NCI-H1694 (cell line): ENCODE measurements around the gene DPP6.
"Not testable (repeated sequence)": the region's sequence is repeated elsewhere in the genome, so short reads cannot be mapped to it uniquely, and the experiment has no call there.

Experiments used
- DNase-seq: peaks from one replicate; lab custom pipeline; 2025; lab: John Stamatoyannopoulos, UW

DPP6 gene

DNA sequence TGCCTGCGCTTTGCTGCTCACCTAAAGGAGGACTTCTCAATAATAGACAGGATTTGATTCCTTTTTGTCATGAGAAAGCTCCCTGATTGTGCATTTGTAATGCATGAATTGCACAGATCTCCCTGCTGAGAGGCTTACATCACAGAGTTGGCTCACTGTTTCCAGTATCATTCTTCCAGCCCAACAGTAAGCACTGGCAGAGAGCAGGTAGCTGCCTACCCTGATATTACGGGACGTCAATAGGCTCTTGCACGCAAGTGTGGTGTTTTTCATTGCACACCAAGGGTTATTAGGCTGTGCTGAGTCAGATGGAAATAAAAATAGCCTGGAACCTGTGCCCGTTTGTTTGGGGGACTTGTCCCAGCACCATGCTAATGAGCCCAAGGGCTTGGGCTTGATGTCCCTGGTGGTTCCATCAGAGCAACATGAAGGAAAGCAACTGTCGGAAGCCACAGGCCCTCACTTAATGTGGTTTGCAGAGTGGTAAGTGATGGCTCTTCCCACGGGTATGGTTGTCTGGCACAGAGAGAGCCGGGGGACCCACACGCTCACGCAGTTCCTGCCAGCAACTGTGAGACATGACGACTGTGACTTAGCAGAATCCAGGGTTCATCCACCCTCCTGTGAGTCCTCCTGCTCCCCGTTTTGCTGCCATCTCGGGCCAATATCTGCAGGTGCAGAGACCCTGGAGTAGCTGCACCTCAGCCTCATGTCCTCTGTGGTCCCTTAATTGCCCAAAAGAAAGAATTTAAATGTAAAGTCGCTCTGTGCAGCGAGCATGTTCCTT, 20.4 kb downstream of the DPP6 start:
- not testable (repeated sequence) for DNase-seq

DNA sequence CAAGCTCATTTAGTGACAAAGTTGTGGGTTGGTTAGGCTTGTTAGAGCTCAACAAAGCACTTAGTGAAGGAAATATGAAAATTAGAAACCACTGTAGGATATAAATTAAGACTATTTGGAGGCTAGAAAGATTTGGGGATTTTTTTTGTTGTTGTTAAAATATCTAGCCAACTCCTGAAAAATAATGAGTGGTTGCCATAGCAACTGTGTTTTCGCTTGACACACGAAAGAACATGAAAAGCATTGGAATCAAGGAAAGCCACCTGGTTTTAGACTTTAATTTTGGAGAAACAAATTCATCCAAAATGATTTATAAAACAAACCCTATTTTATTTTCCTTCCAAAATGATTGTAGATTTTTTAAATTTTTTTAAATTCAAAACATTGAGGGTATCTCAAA, 26.3 kb downstream of the DPP6 start:
- not testable (repeated sequence) for DNase-seq

DNA sequence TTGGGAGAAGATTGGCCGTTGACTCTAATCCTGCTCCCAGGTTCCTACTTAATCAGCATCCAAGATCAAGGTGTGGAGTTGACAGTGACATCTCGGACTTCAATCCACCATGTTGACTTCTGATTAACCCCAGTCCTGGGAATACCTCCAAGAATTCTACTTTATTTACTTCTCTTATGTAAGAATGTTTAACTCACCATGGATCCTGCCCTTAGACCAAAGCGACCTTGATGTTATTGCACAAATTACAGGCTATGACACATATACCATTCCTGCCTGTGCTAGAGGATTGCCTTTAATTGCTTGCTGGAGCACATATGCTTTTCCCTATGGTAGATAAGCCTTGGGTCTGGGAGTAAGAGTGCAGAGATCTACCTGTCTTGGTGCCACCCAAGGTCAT, 28.1 kb downstream of the DPP6 start:
- DNase-seq: not testable (repeated sequence)

DNA sequence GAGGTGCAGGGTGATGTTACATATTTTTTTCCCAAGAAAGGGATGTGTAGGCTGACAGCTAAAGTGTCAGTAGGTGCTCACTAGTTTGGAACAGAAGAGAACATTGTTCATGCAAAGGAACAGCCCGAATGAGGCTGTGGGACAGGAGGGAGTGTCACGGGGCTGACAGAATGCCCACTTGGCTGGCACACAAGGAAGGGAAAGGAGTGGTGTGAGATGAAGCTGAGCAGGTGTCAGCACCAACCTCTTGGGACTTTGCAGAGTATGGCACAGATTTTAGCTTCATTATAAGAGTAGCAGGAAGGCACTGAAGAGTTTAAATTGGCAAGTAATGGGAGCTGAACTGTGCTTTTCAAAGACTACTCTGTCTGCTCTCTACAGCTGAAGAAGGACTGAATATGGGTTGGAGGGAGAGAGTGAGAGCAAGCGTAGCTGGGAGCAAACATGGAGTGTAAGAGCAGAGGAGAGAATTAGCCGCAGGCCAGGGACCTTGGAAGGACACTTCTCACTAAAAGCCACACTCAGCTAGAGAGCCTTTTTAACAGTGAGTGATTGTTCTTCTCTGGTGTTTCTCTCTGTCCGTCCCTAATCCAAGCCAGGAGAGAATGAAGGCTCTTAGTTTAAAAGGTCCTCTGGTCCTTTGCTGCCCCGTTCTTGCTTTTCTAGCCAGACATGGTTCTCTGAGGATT, 35.0 kb downstream of the DPP6 start:
- not testable (repeated sequence) for DNase-seq

DNA sequence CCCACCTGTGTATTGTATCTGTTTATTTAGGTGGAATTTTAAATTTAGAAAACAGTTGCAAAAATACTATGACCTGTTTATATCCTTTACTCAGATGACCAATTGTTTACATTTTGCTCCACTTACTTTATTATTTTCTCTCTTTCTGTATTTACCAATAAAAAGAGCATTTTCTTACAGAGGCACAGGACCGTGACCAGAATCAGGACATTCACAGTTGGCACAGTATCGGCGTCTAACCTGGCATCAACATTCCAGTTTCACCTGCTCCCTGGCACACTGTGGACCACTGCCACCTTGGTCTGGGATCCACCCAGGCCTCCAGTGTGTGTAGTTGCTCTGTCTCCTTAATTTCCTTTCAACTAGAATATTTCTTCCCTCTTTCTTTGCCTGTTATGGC, 39.9 kb downstream of the DPP6 start:
- not testable (repeated sequence) for DNase-seq

DNA sequence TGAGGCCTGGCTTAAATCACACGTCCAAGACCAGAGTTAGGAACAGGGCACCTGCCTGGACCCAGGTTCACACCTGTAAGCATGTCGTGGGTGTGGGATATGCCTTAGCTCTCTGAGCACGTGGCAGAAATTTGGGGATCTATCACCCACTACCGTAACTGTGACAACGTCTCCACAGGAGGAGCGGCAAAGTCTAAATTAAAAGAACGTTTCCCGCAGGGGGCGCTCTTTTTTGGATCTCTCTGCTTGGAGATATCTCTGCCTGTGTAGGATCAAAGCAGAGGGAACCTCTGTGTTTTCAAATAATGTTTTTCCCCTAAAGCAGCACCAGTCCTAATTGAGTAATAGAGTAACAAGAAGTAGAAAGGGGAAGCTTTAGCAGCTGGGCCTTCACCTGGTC, 43.0 kb downstream of the DPP6 start:
- not testable (repeated sequence) for DNase-seq

DNA sequence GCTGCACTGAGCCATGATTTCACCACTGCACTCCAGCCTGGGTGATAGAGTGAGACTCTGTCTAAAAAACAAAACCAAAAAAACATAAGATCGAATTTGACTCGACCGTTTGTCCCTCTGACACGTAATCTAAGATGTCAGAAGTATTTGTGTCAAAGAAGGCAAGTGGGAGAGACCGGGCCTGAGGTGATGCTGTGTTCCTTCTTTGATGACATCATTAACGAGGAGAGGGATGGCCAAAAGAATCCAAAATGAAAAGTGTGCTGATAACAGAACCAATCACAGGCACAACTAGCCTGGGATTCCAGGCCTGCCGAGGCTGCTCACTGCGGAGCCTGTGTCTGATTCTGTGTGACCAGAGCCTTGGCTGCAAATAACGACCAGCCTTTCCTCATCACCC, 52.9 kb downstream of the DPP6 start:
- DNase-seq: not testable (repeated sequence)

DNA sequence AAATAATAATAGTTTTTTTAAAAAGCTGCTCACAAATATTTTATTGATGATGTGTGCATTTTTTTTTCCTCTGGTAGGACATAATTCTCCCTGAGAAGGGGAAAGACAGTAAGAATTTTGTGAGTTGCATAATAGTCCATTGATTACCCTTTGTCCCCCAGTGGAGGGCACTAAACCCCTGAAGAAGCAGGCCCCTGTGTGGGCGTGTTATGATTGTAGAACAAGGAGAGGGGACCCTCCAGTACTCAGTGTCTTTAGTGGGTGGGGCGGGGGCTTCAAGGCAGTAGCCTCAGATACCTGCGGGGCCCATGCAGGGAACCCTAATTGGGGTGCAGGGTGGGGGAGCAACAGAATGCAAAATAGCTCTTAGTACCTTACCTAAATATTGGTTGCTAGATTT, 57.4 kb downstream of the DPP6 start:
- DNase-seq: not testable (repeated sequence)

DNA sequence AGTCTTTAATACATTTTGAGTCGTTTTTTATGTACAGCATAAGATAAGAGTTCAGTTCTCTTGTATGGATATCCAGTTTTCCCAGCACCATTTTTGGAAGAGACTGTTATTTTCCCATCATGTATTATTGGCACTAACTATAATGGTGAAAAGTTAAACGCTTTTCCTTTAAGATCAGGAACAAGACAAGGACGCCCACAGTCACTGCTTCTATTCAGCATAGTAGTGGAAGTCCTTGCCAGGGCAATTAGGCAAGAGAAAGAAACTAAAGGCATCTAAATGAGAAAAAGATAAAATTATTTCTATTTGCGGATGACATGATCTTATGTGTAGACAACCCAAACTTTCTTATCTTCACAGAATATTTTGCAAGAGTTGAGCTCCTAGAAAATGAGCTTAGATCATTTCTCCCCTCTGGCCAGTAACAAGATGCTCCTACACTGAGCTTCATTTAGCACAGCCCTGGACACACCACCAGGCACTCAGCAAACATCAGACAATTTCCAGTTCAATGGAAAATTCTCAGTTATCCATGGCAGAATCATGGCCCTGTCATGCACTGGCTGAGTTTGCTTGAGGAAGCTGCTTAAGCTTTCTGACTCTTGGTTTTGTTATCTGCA, 61.6 kb downstream of the DPP6 start:
- not testable (repeated sequence) for DNase-seq

DNA sequence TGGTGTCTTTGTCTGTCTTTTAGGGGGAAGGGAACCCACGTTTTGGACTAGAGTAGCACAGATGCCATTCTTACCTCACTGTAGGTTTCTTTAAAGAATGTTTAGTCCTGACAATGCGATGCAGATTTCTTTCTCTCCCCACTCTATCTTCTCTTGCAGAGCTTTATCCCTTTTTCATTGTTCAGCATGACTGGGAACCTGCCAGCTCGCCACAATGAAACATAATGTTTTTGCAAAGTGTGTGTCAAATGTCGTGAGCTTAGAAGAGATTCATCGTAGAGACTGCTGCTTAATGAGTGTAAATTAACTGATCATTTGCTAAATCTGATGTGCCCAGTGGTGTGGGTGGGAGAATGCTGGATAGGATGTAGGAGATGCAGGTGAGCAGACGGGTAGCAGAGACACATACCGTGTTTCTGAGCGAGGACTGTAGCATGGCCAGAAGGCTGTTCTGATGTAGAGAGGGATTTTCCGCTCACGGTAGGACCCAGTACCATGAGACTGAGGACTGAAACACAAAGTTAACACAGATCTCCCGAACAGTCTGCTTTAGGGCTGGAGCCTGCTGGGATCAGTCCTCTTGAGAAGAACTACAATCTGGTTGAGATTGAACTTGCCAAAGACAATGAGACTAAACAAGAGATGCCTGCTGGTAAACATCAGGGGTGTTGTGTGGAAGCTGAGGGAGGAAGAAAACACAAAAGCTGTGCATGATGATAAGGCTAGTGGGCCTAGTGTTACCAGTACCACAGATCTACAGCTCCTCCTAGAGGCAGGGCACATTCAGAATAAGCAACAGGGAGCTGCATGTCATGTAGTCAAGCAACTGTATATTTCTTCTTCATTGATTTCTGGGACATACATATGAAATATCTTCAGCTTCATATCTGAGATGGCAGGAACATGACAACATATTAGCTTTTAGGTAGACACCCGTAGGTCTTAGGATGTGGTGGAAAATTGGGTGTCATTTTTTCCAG, 65.5 kb downstream of the DPP6 start:
- DNase-seq: not testable (repeated sequence)

DNA sequence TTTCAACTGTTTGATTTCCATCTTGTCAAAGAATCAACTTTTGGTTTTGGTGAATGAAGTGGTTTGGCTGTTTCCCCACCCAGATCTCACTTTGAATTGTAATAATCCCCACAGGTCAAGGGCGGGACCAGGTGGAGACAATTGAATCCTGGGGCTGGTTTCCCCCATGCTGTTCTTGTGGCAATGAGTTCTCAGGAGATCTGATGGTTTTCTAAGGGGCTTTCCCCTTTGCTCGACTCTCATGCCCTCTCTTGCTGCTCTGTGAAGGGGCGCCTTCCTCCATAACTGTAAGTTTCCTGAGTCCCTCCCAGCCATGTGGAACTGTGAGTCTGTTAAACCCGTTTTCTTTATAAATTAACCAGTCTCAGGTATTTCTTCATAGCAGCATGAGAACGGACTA, 68.6 kb downstream of the DPP6 start:
- not testable (repeated sequence) for DNase-seq

DNA sequence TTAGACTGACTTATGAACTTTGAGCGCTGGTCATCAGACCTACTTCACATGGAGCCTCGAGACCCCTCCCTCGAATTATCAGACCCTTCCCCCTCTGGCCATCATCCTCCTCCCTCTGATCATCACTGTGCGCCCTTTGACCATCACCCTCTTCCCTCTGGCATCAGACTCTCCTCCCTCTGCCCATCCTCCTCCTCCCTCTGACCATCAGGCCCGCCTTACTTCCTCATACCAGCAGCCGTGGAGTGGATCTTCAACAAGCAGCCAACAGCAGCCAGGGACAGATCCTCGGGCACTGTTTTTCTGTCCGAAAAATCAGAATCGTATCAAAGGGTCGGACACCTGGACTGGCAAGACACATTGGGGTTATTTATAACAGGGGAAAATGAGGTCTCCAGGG, 70.5 kb downstream of the DPP6 start:
- DNase-seq: not testable (repeated sequence)

DNA sequence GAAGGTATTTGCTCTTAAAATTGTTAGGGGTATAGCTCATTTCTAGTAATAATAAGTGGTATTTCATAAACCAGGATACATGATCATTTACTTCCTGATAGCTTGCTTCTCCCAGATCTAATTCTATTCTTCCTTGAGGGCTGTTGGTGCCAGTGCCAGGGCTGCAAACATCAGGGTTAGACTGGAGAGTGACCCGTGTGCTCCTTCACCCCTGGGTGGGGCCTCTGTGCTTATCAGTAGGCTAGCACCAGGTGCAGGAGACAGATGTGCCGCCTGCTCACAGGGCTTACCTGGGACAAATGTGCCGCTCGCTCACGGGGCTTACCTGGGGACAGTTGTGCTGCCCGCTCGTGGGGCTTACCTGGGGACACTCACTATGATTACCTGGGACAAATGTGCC, 71.2 kb downstream of the DPP6 start:
- not testable (repeated sequence) for DNase-seq

DNA sequence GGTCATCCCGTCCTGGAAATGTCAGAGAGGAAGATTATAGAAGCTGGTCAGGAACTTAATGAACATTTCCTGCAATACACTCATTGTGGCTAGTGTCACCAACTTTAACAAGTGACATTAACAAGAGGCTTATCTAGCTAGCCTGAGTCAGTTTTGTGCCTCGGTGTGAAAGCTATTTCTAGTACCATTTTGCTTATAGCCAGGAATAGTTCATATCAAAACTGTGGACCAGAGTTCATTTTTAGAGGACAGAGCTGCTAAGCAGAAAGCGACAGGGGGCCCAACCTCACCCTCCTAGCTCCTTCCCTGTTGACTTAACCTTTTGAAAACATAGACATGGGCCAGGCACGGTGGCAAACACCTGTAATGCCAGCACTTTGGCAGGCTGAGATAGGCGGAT, 76.9 kb downstream of the DPP6 start:
- DNase-seq: not testable (repeated sequence)

DNA sequence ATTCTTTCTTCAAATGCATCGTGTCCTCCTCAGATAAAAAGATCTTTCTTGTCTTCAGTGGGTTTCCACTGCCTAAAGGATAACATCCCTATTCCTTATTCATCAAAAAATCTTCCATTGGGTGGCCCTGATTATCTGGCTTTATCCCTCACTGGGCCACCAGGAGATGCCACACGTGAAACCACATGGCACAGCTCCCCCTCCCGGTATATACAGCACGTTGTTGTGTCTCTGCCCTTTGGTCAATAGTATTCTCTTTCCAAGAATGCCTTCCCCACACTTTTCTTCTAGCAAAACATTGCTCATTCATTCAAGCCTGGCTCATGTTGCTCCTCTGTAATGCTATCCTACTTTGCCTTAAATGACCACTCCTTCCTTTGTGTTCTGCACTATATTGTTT, 80.4 kb downstream of the DPP6 start:
- not testable (repeated sequence) for DNase-seq

DNA sequence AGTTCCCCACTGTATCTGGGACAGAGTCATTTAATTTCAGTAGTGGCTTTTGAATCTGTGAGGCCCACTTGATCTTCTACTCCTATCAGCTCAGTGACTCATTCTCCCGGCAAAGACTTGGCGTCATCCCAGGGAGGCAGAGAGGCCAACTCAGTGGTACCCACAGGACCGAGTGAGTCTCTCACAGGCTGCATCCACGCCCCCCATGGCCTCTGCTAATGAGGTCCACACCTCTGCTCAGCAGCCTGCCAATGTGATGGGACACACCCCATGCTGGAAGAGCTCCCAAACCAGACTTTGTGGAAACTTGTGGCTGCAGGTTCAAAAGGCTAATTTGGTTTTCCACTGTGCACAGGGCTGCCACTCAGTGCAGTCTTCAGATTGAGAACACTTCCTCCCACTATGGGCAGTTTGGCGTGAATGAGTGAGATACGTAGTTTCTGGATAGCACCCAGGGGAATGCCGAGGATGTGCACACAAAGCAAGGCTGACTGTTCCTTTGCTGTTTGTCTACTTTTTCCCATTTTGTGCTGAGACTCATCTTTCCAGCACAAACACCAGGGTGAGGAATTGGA, 81.6 kb downstream of the DPP6 start:
- DNase-seq: not testable (repeated sequence)

DNA sequence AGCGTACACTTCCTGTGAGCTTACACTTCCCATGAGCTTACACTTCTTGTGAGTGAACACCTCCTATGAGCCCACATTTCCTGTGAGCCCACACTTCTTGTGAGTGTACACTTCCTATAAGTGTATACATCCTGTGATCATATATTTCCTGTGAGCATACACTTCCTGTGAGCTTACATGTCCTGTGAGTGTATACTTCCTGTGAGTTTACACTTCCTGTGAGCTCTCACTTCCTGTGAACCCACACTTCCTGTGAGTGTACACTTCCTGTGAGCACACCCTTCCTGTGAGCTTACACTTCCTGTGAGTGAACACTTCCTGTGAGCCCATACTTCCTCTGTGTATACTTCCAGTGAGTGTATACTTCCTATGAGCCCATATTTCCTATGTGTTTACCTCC, 82.5 kb downstream of the DPP6 start:
- DNase-seq: not testable (repeated sequence)

DNA sequence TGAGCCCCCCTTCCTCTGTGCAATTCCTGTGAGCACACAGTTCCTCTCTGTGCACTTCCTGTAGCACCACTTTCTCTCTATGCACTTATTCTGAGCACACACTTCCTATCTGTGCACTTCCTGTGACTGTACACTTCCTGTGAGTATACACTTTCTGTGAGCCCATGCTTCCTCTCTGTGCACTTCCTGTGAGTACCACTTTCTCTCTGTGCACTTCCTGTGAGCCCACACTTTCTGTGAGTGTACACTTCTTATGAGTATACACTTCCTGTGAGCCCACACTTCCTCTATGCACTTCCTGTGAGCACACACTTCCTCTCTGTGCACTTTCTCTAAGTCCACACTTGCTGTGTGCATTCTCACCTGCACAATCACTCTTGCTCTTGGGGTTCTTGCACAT, 83.4 kb downstream of the DPP6 start:
- not testable (repeated sequence) for DNase-seq

DNA sequence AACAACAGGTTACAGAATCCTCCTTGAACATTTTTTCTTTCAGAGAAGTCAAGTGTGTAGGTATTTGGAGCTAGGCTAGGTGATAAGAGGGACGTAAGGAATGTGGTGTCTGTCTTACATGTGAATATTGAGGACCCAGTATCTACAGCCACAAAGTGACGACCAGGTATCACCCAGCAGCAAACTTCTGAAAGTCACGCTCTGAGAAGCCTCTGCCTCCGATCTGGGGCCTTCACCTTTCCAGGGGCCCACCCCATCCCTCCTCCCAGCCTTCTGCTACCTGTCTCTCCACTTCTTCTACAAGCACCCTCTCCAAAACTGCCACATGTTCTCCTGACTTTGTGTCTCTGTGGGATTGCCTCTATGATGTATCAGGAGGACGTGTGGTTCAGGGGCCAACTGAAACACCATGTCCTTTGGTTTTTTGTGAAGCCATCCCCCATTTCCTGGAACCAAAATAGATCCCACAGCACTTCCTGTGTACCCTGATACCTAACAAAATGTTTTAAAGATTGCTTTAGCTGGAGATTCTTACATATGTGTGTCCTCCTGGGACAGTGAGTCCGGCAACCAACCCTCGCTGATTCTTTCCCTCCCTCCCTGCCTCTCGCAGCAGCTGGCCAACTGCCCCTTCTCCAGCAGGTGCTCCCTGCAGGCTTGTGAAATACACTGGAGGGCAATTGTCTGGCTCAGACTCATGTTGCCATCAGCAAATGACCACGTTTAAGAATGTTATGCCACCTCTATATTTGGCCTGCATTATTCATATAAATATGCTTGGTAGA, 93.9 kb downstream of the DPP6 start:
- not testable (repeated sequence) for DNase-seq

DNA sequence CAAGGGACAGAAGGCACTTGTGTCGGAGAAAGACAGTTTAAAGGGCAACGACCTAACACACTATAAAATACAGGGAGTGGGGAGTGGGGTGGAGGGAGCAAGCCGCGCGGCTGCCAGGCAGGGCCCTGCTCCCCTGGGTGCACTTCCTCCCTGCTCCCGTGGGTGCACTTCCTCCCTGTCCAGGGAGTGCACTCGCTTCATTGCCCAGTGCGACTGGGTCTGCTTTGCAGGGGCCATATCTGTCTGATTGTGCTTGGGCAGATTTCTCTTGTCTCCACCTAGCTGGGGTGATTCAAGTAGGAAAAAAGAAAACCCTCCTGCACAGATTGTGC, 94.5 kb downstream of the DPP6 start:
- DNase-seq: not testable (repeated sequence)
